PFSK-1 (cell line): Measurements from ENCODE around the gene RANGAP1.
A peak's percentile ranks its signal among the peaks of the same experiment; 100 is the strongest.

Experiments used
- FOXP2 ChIP-seq: optimal IDR thresholded peaks from 2 replicates; pipeline ENCODE3; 2011; ENCODE audit warnings: borderline replicate concordance, control low read depth, inconsistent platforms; ENCODE audit not compliant: insufficient read depth; ENCODE audit errors: extremely low read length, extremely low read depth
- POLR2AphosphoS5 ChIP-seq: IDR thresholded peaks from 2 replicates; pipeline ENCODE4 v1.6.1; 2012; ENCODE audit warnings: low read depth, mild to moderate bottlenecking, control low read depth, low read length, moderate library complexity
- SIN3A ChIP-seq: IDR thresholded peaks from 2 replicates; pipeline ENCODE4 v1.6.1; 2012; ENCODE audit warnings: mild to moderate bottlenecking, low read length, moderate library complexity, borderline replicate concordance; ENCODE audit not compliant: insufficient read depth
- TAF1 ChIP-seq: IDR thresholded peaks from 2 replicates; pipeline ENCODE4 v1.6.1; 2012; ENCODE audit warnings: low read length, control low read depth, borderline replicate concordance; ENCODE audit not compliant: insufficient read depth
- TF ChIP-seq, protein P1 (sequence below), 2 experiments: IDR thresholded peaks; 2 replicates each; pipeline versions ENCODE4 v1.6.1 to v1.8.0; 2011 to 2012; ENCODE audit warnings: low read depth in 2 of 2, low read length in 2 of 2, control low read depth in 1 of 2, inconsistent platforms in 1 of 2, mild to moderate bottlenecking in 1 of 2, moderate library complexity in 1 of 2; ENCODE audit not compliant: insufficient read depth in 1 of 2

RANGAP1 gene

GRCh38 chr22:41257696-41258095 lies 28.3 kb downstream of the RANGAP1 start:
- TF ChIP-seq SIN3A (no peak), TAF1 (no peak), POLR2AphosphoS5 (no peak), FOXP2 (no peak)
- TF ChIP-seq, protein P1, sequence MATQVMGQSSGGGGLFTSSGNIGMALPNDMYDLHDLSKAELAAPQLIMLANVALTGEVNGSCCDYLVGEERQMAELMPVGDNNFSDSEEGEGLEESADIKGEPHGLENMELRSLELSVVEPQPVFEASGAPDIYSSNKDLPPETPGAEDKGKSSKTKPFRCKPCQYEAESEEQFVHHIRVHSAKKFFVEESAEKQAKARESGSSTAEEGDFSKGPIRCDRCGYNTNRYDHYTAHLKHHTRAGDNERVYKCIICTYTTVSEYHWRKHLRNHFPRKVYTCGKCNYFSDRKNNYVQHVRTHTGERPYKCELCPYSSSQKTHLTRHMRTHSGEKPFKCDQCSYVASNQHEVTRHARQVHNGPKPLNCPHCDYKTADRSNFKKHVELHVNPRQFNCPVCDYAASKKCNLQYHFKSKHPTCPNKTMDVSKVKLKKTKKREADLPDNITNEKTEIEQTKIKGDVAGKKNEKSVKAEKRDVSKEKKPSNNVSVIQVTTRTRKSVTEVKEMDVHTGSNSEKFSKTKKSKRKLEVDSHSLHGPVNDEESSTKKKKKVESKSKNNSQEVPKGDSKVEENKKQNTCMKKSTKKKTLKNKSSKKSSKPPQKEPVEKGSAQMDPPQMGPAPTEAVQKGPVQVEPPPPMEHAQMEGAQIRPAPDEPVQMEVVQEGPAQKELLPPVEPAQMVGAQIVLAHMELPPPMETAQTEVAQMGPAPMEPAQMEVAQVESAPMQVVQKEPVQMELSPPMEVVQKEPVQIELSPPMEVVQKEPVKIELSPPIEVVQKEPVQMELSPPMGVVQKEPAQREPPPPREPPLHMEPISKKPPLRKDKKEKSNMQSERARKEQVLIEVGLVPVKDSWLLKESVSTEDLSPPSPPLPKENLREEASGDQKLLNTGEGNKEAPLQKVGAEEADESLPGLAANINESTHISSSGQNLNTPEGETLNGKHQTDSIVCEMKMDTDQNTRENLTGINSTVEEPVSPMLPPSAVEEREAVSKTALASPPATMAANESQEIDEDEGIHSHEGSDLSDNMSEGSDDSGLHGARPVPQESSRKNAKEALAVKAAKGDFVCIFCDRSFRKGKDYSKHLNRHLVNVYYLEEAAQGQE (IDR thresholded peaks at IDR 0.05; ENCODE audit: insufficient read depth in 1 of 2, low read depth in 2 of 2, low read length in 2 of 2): no peak

GRCh38 chr22:41256254-41257253 lies 29.4 kb downstream of the RANGAP1 start:
- TF ChIP-seq FOXP2 (no peak), TAF1 (no peak), POLR2AphosphoS5 (peak; percentile 27; the same call in 1 of the 2 replicates), SIN3A (0 out of 2 replicates have a peak, but pooled peaks have one; percentile 33)
- TF ChIP-seq, protein P1 (IDR thresholded peaks at IDR 0.05; ENCODE audit: insufficient read depth in 1 of 2, low read depth in 2 of 2, low read length in 2 of 2): peak in 1 of 2 experiments; percentile 49; a peak in 1 of 4 replicates

GRCh38 chr22:41254230-41254629 lies 31.8 kb downstream of the RANGAP1 start:
- TF ChIP-seq, protein P1 (IDR thresholded peaks at IDR 0.05; ENCODE audit: insufficient read depth in 1 of 2, low read depth in 2 of 2, low read length in 2 of 2): no peak
- TF ChIP-seq SIN3A (no peak), FOXP2 (no peak), TAF1 (no peak), POLR2AphosphoS5 (no peak)

DNA sequence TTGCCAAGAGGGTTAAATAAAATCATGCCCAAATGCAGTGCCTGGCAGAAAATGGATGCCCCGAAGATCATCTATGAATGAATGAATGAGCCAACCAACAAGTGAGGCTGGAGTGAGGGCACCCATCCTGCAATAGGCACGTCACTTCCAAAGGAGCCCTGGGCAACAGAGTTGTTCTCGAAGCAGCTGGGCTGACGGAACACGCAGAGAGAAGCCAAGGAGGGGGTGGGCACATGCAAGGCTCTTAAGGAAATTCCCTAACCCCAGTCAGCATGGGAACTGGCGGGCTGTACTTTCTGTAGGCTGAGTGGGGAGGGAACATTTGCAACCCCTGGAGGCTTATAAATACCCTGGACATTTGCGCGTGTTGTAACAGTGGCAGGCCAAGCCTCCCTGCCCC lies 33.6 kb downstream of the RANGAP1 start:
- TF ChIP-seq, protein P1 (IDR thresholded peaks at IDR 0.05; ENCODE audit: insufficient read depth in 1 of 2, low read depth in 2 of 2, low read length in 2 of 2): no peak
- TF ChIP-seq TAF1 (no peak), SIN3A (no peak), FOXP2 (no peak)
